Astrocyte of the spinal cord (primary cell): ENCODE measurements around the gene GRM4.

Experiments used
- DNase-seq: peaks from one replicate; pipeline ENCODE4 v3.0.0; 2011; ENCODE audit warnings: low read depth, low spot score
- H3K4me3 ChIP-seq: 2 replicates; pipeline ENCODE4 v1.5.1; 2011; ENCODE audit warnings: low read depth, mild to moderate bottlenecking, low read length, moderate library complexity
- CTCF ChIP-seq: IDR thresholded peaks from 2 replicates; pipeline ENCODE4 v1.5.1; 2012; ENCODE audit warnings: low read depth, mild to moderate bottlenecking, low read length, inconsistent platforms
- in situ Hi-C: cut with HindIII; loops from 2 replicates; pipeline ENCODE4 v1.10.0; 2017; ENCODE audit warnings: low sequenced_read_pairs

The GRM4 gene

DNA sequence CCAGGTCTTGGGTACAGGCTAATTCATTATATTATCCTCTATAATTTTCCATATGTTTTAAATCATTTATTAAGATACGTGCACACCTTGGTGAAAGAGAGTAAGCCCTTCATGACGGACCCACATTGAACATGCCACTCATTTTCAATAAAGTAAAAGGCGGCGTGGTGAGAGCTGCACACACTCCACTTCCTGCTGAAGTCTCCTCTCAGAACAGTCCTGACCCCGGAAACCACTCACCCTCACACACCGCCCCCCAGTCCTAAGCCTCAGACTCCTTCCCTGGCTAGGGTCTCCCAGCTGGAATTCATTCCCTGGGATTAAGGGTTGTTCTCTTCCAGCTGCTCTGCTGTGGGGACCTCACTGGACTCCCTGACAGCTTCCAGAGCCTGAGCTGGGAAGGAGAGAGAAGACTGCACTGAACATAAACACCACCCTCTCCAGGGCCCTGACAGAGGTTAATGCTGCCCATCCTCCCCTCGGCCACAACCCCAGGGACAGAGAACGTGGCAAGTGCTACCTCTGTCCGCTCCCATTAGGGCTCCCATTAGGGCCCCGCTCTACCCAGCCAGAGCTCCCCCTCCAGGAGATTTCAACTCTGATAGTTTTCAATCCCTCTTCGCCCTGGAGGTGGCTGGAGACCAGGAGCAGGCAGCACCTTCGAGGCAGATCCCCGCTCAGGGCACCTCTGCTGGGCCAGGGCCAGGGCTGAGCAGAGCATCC is 24.8 kb downstream of the GRM4 start:
- no peak for DNase-seq
- TF ChIP-seq CTCF, result no peak
- in situ Hi-C loops, result no loop called here
- H3K4me3 ChIP-seq, result no peak overlapping the region

- DNase-seq, result no peak
- no peak overlapping the region for H3K4me3 ChIP-seq
- no peak for TF ChIP-seq CTCF
- in situ Hi-C loops, result no loop called here
These were observed 30.0 kb downstream of the GRM4 start for GRCh38 chr6:34115915-34116314.

GRCh38 chr6:34115403-34115795 is 30.5 kb downstream of the GRM4 start:
- TF ChIP-seq CTCF, result no peak
- in situ Hi-C loops, result no loop called here
- H3K4me3 ChIP-seq, result no peak overlapping the region
- peak; percentile 23 for DNase-seq

DNA sequence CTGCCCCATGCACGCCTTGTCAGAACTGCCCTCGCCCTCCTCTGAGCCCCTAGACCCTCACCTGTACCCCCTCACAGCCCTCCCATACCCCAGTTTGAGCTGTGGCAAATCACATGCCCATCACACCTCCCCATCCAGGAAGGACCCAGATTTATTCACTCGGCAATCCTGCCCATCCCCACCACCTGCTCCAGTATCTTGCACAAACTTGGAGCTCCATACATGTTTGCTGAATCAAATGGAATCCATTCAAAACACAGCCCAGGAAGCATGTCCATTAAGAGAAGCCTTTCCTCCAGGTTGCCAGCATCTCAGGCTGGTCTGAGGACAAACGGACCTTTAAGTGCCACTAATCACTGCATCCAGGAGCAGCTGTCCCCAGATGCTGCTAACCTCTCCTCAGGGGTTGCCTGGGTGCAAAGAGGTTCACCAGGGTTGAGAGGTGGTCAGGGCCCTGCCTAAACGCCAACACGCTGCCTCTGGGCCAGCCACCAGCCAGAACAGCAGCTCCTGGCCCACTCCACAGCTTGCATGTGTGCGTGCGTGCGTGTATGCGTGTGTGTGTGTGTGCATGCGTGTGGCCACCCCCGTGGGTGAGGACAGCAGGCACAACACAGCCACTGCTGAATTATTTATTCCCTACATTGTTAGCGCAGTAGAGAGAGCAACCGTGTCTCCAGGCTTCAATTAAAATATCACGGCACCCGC is 31.0 kb downstream of the GRM4 start:
- in situ Hi-C loops, result no loop called here
- H3K4me3 ChIP-seq, result no peak overlapping the region
- TF ChIP-seq CTCF, result no peak
- no peak for DNase-seq

DNA sequence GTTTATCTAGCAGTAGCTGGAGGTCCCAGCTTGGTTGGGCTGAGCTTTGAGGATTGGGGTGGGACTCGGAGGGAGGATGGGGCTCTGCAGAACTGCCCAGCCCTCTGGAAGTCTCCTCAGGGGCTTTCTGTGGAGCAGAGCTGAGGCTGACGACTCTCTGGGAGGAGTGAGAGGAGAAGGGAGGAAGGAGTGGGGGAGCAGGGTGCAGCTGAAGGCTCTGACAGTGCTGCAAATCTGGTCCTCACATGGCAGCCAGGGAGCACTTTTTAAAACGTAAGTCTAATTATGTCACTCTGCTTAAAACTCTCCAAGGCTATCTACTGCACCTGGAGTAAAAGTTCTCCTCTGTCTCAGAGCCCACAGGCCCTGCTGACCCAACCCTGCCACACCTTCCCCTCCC is 32.4 kb downstream of the GRM4 start:
- in situ Hi-C loops, result no loop called here
- no peak for DNase-seq
- no peak for TF ChIP-seq CTCF

DNA sequence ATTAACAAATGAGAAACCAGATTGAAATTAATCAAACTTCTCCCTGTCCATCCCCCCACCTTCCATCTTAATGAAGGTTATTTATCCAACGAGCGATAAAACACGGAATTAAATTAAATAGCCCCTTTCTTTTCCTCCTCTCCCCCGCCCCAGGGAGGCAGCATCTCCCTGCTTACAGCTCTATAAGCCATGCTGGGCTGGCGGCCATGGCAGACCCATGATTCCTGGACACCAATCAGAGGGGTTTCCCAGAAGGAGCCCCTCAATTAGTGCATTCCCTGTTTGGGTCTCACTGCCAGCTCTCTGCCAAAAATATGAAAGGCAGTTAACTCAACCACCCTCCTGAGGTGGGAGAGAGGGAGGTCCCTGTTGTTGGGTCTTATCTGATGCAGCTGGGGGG is 33.8 kb downstream of the GRM4 start:
- no peak for TF ChIP-seq CTCF
- no peak overlapping the region for H3K4me3 ChIP-seq
- DNase-seq, result no peak
- in situ Hi-C loops, result no loop called here

More for the DNA sequence above, 32.4 kb downstream of the GRM4 start:
- H3K4me3 ChIP-seq, result no peak overlapping the region
